Muscle of leg (tissue), 11 donors: ENCODE results near the gene SCGB1A1. TPM values are rescaled to one million over a fixed set of nuclear protein-coding genes. Genes with fewer than 3 reads are reported as not detected.
A peak's percentile ranks its signal among the peaks of the same experiment; 100 is the strongest.

Source experiments
- DNase-seq: peaks from one replicate; pipeline ENCODE4 v3.0.0; 2013
- H3K27ac ChIP-seq: one replicate; pipeline ENCODE4 v1.5.1; 2013; ENCODE audit warnings: mild to moderate bottlenecking, low read length, control low read depth
- H3K27me3 ChIP-seq: one replicate; pipeline ENCODE4 v1.6.1; 2013; ENCODE audit warnings: low read length; ENCODE audit not compliant: control insufficient read depth, insufficient read depth
- H3K36me3 ChIP-seq: one replicate; pipeline ENCODE4 v1.6.1; 2013; ENCODE audit warnings: low read length; ENCODE audit not compliant: control insufficient read depth, insufficient read depth
- H3K4me1 ChIP-seq: one replicate; pipeline ENCODE4 v1.6.1; 2013; ENCODE audit warnings: low read length; ENCODE audit not compliant: control insufficient read depth, insufficient read depth
- H3K4me3 ChIP-seq: one replicate; pipeline ENCODE4 v1.5.1; 2013; ENCODE audit warnings: low read length, control low read depth
- H3K9me3 ChIP-seq: replicated peaks from 2 replicates; pipeline ENCODE4 v1.6.1; 2013; ENCODE audit warnings: low read depth, low read length; ENCODE audit not compliant: control insufficient read depth
- WGBS: methylation state at CpG from one replicate; pipeline ENCODE4 v1.1.5; 2013; ENCODE audit warnings: missing lambda C conversion rate; ENCODE audit not compliant: insufficient coverage; 5-methylcytosine and 5-hydroxymethylcytosine counted together
- polyA plus RNA-seq, 8 donors: library from polyadenylated mRNA; unstranded; fragments of 120-200 nt; gene quantifications; one replicate each; pipeline versions ENCODE4 v1.2.1 to v1.2.3, GENCODE V29; 2013; ENCODE audit warnings: inconsistent platforms in 1 of 8, low replicate concordance in 1 of 8; ENCODE audit not compliant: insufficient read length in 8 of 8, insufficient read depth in 1 of 8
- total RNA-seq: library from RNA; stranded (reverse); fragments of 120-200 nt; gene quantifications from one replicate; pipeline ENCODE4 v1.2.4, GENCODE V29; 2013

The SCGB1A1 gene
- total and polyA plus RNA-seq, 9 donors = 1.7 TPM; not detected in 8

DNA sequence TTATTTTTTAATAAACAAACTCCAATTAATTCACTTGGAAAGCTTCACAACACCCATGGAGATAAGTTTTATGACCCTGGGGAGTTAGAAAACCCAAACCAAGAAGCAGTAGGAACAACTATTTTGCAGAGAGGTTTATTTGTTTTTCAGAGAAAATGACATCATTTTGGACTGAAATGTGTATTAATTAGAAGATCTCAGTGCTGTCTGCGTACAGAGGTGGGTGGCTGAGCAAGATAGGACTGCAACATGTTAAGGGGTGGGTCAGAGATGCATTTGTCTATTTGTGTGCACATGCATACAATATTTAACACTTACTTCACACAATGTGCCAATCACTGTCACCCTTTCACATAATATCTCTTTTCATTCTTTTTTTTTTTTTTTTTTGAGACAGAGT, 1.1 kb downstream of the SCGB1A1 start:
- Histone ChIP-seq H3K4me1 (peaks cover 30% of the 10 kb centered on the region), H3K9me3 (no peaks in the 10 kb centered on the region), H3K27ac (peak overlapping the region; percentile 71), H3K4me3 (no peak overlapping the region), H3K27me3 (no peaks in the 10 kb centered on the region), H3K36me3 (no peaks in the 10 kb centered on the region)
- no CpG with 5 or more reads among the region's 1 CpG for WGBS
- DNase-seq = no peak

DNA sequence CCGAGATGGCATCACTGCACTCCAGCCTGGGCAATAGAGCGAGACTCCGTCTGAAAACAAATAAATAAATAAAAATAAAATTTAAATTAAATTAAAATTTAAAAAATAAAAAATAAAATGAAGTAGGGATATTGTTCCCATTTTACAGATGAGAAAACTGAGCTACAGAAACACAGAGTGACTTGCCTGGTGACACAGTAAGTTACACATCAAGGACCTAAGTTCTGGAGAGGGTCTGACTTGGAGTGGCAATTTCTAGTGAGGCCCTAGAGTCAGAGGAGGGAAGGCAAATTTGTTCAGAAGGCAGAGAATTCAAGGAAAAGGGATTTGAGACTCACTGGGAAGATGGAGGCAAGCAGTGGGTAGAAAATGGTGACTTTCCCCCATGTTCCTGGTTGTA, 2.0 kb downstream of the SCGB1A1 start:
- Histone ChIP-seq H3K9me3 (no peaks in the 10 kb centered on the region), H3K27ac (no peak overlapping the region), H3K27me3 (no peaks in the 10 kb centered on the region), H3K36me3 (no peaks in the 10 kb centered on the region), H3K4me3 (no peak overlapping the region), H3K4me1 (peaks cover 30% of the 10 kb centered on the region)
- no CpG with 5 or more reads among the region's 3 CpGs for WGBS
- no peak for DNase-seq

- peak; percentile 60 for DNase-seq
- Histone ChIP-seq H3K4me3 (no peak overlapping the region), H3K36me3 (no peaks in the 10 kb centered on the region), H3K4me1 (peaks cover 30% of the 10 kb centered on the region), H3K27ac (no peak overlapping the region), H3K27me3 (no peaks in the 10 kb centered on the region), H3K9me3 (no peaks in the 10 kb centered on the region)
- 49% methylated on average over 6 of the region's 7 CpGs for WGBS
Measured at GRCh38 chr11:62421996-62422395, 3.2 kb downstream of the SCGB1A1 start.

- no peak overlapping the region for H3K27ac ChIP-seq
- no peaks in the 10 kb centered on the region for H3K36me3 ChIP-seq
- WGBS = 50% methylated on average over 1 of the region's 4 CpGs
- peaks cover 30% of the 10 kb centered on the region for H3K4me1 ChIP-seq
- H3K9me3 ChIP-seq = no peaks in the 10 kb centered on the region
- no peak overlapping the region for H3K4me3 ChIP-seq
- H3K27me3 ChIP-seq = no peaks in the 10 kb centered on the region
- no peak for DNase-seq
Measured at GRCh38 chr11:62423012-62423411, 4.2 kb downstream of the SCGB1A1 start.

DNA sequence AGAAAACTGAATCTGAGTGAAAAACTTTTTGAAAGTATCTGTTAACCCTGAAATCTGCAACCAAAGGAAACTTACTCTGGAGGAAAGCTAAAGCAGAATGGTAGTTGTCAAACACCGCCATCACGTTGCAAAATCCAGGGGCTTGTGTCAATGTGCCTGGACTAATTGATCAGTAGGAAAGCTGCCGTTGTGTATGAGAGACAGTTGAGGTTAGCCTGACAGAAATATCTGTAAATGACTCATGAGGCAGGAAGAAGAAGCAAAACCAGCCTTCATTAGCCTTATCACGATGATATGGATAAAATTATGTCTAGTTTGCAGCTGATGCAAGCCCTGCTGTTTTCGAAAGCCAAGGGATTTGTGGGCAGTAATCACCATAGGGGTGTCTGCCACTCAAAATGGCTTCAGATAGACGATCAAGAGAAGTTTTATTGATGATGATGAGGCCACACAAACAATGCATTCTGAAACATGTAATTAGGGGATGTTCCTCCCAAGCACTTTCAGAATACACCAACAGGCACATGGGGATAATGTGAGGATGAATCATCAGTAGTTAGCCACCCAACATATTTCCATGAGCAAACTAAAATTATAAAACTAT, 8.9 kb downstream of the SCGB1A1 start:
- no peak for DNase-seq
- no peaks in the 10 kb centered on the region for H3K27me3 ChIP-seq

GRCh38 chr11:62428871-62429560, 10.2 kb downstream of the SCGB1A1 start:
- no peak overlapping the region for H3K27ac ChIP-seq
- H3K4me1 ChIP-seq = peaks cover 17% of the 10 kb centered on the region

More for the DNA sequence above, 8.9 kb downstream of the SCGB1A1 start:
- Histone ChIP-seq H3K9me3 (peaks cover 3% of the 10 kb centered on the region), H3K36me3 (no peaks in the 10 kb centered on the region), H3K4me1 (peaks cover 17% of the 10 kb centered on the region), H3K27ac (no peak overlapping the region), H3K4me3 (no peak overlapping the region)
- 83% methylated on average over 3 of the region's 6 CpGs for WGBS

GRCh38 chr11:62430425-62430824, 11.6 kb downstream of the SCGB1A1 start:
- 18% methylated on average over 3 of the region's 3 CpGs for WGBS
- Histone ChIP-seq H3K36me3 (no peaks in the 10 kb centered on the region), H3K4me3 (no peak overlapping the region), H3K27me3 (no peaks in the 10 kb centered on the region), H3K9me3 (peaks cover 3% of the 10 kb centered on the region), H3K4me1 (peaks cover 13% of the 10 kb centered on the region), H3K27ac (peak overlapping the region; percentile 9)
- peak; percentile 87 for DNase-seq

More at GRCh38 chr11:62428871-62429560, 10.2 kb downstream of the SCGB1A1 start:
- H3K36me3 ChIP-seq = no peaks in the 10 kb centered on the region
- no peak for DNase-seq
- no peak overlapping the region for H3K4me3 ChIP-seq
- no peaks in the 10 kb centered on the region for H3K27me3 ChIP-seq
- H3K9me3 ChIP-seq = peaks cover 3% of the 10 kb centered on the region
- WGBS = 64% methylated on average over 4 of the region's 8 CpGs

DNA sequence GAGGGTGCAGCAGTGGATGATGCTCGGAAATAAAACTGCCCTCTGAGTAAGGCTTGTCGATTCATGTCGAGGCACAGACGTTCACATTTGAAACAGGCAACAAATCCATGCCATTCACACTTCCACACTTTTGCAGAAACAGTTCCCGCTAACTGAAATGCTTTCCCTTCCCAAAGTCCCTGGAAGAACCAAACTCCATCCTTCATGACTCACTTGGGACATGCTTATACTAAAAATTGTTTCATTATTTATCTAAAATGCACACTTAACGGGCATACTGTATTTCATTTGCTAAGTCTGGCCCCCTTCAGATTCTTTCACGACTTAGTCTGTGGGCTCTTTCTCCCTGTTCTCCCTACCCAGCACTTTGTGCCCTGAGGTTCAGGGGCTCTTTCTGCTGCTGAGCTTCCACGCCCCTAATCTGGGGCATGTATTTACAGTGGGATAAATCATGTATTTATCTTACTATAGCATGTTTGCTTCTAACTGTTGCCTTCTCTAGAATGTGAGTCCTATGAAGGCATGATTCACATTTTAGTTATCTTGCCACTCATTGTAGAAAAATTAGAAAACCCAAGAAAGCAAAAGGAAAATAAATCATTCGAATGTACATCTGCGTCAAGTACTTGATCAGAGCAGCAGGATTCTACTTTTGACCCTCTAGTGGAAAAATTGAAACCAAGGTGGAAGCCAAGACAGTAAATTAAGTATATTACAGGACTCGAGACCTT, 12.5 kb downstream of the SCGB1A1 start:
- Histone ChIP-seq H3K27ac (peak overlapping the region; percentile 22), H3K4me3 (no peak overlapping the region), H3K36me3 (no peaks in the 10 kb centered on the region), H3K9me3 (peaks cover 3% of the 10 kb centered on the region), H3K27me3 (no peaks in the 10 kb centered on the region), H3K4me1 (peaks cover 18% of the 10 kb centered on the region)
- peak; percentile 54 for DNase-seq
- WGBS = 32% methylated on average over 7 of the region's 11 CpGs

DNA sequence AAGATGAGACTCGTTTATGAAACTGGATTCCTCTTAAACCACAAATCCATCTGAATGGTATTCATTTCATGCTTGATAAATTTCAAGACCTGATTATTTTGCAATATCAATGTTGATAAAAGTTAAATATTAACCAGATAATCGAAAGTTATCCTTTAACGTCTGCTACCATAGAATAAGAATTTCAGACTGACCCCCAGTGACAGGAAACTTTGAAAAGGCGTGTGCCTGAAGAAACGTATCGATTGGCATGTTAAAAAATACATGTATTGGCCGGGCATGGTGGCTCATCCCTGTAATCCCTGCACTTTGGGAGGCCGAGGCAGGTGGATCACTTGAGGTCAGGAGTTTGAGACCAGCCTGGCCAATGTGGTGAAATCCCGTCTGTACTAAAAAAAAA, 13.9 kb downstream of the SCGB1A1 start:
- Histone ChIP-seq H3K27ac (no peak overlapping the region), H3K4me1 (peaks cover 18% of the 10 kb centered on the region), H3K9me3 (peaks cover 3% of the 10 kb centered on the region), H3K4me3 (no peak overlapping the region), H3K36me3 (no peaks in the 10 kb centered on the region), H3K27me3 (no peaks in the 10 kb centered on the region)
- 90% methylated on average over 4 of the region's 9 CpGs for WGBS
- DNase-seq = no peak

DNA sequence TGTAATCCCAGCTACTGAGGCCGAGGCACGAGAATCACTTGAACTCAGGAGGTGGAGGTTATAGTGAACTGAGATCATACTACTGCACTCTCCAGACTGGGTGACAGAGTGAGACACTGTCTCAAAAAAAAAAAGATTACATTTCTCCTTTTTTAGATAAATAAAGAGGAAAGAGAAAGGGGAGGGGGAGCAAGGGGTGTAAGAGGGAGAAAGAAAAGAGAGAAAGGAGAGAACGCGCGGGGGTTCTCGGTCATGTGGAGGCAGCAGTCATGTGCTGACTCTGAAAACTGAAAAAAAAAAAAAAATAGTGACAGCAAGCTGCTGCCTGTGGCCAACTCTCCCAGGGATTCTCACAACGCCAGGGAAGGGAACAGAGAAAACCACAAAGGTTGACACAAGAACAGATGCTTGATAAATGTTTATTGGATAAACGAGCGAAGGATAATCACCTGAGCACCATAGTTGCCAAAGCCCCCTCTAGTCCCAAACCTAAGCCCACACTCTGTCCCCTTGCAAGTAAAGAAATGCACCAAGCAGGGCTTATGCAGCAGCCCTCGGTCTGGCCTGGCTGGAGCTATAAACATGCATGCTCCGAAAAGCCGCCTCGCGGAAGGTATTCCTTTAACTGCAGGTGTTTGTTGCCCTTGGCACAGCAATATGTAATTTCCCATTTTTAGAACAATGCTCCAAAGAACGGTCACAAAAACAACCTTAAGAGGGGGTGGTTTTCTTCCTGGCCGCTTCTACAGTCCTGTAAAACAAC, 14.5 kb downstream of the SCGB1A1 start:
- H3K4me1 ChIP-seq = peaks cover 18% of the 10 kb centered on the region
- no peak overlapping the region for H3K27ac ChIP-seq
- 52% methylated on average over 5 of the region's 16 CpGs for WGBS
- no peaks in the 10 kb centered on the region for H3K27me3 ChIP-seq
- H3K4me3 ChIP-seq = no peak overlapping the region
- no peaks in the 10 kb centered on the region for H3K36me3 ChIP-seq
- H3K9me3 ChIP-seq = peaks cover 3% of the 10 kb centered on the region
- DNase-seq = no peak
